HepG2 (cell line): ENCODE results near the gene PSME3IP1. TPM values are rescaled to one million over a fixed set of nuclear protein-coding genes. Genes with fewer than 3 reads are reported as not detected.

Experiments used
- ATAC-seq: fragments of 200-7000 bp; cut with Tn5 transposase; 3 replicates; pipeline ENCODE4 v1.9.1; 2020; ENCODE audit warnings: mild to moderate bottlenecking, moderate library complexity
- BruUV-seq: library from RNA; stranded (reverse); fragments of 400-500 nt; replicated peaks from 2 replicates; lab custom pipeline; 2021; lab: Mats Ljungman, UMichigan
- CTCF ChIA-PET: fragments of 300-600 bp; formaldehyde crosslinking; extraction: SDS; loops from one replicate; lab custom pipeline; 2021; ENCODE audit warnings: low total read pairs, inconsistent platforms, low intra/inter-chr PET ratio; lab: Yijun Ruan, JAX
- POLR2A ChIA-PET: fragments of 350-600 bp; sonication (Branson Sonifier 250); formaldehyde crosslinking; loops from one replicate; lab custom pipeline; 2020; ENCODE audit warnings: antibody characterized with exemption, inconsistent platforms; lab: Yijun Ruan, JAX
- DNase-seq: peaks from one replicate; pipeline ENCODE4 v3.0.0-alpha.2; 2015; ENCODE audit warnings: low spot score
- FAIRE-seq: peaks from 3 replicates; lab custom pipeline; 2011; peaks lifted over from hg19 to GRCh38; lab: Jason Lieb, UNC
- H2AFZ ChIP-seq: one replicate; pipeline ENCODE4 v1.6.1; 2011; ENCODE audit warnings: low read length, inconsistent platforms
- H3K27ac ChIP-seq: fragments of 300-600 bp; 3 replicates; pipeline ENCODE4 v1.8.0; 2011; ENCODE audit warnings: mixed run types, mild to moderate bottlenecking, mixed read lengths, low read length, inconsistent platforms; ENCODE audit not compliant: insufficient read depth; ENCODE audit errors: extremely low read length
- H3K27me3 ChIP-seq, 2 experiments: fragments of 200-600 bp in 1 of 2; 2 replicates in 1 of 2; 3 replicates in 1 of 2; pipeline versions ENCODE4 v1.6.0 to v1.8.0; 2011; ENCODE audit warnings: low read length in 2 of 2, mild to moderate bottlenecking in 2 of 2, moderate library complexity in 2 of 2, inconsistent platforms in 1 of 2; ENCODE audit not compliant: insufficient read depth in 2 of 2, control insufficient read depth in 1 of 2
- H3K36me3 ChIP-seq, 2 experiments: fragments of 200-600 bp in 1 of 2; replicated peaks in 1 of 2; 2 replicates in 1 of 2; 3 replicates in 1 of 2; pipeline versions ENCODE4 v1.5.1 to v1.8.0; 2011; ENCODE audit warnings: low read length in 2 of 2, inconsistent platforms in 1 of 2; ENCODE audit not compliant: insufficient read depth in 2 of 2, control insufficient read depth in 1 of 2
- H3K4me1 ChIP-seq: 2 replicates; pipeline ENCODE4 v1.5.1; 2012; ENCODE audit warnings: low read length, inconsistent platforms; ENCODE audit not compliant: insufficient read depth
- H3K4me2 ChIP-seq: 2 replicates; pipeline ENCODE4 v1.6.0; 2011; ENCODE audit warnings: low read depth, low read length, inconsistent platforms
- H3K4me3 ChIP-seq, 3 experiments: fragments of 200-600 bp in 1 of 3; sonication (generic), shearing (Covaris generic) in 1 of 3; replicated peaks in 1 of 3; 2 replicates each; pipeline ENCODE4 v1.5.1; 2011 to 2016; ENCODE audit warnings: low read length in 3 of 3, inconsistent platforms in 2 of 3, low read depth in 2 of 3, mild to moderate bottlenecking in 2 of 3, control low read depth in 1 of 3, mixed read lengths in 1 of 3; ENCODE audit not compliant: insufficient read depth in 1 of 3
- H3K79me2 ChIP-seq: one replicate; pipeline ENCODE4 v1.6.1; 2011; ENCODE audit warnings: low read length, inconsistent platforms; ENCODE audit not compliant: insufficient read depth
- H3K9ac ChIP-seq: 2 replicates; pipeline ENCODE4 v1.6.0; 2011; ENCODE audit warnings: mild to moderate bottlenecking, low read depth, low read length, inconsistent platforms; ENCODE audit not compliant: insufficient read depth
- H3K9me3 ChIP-seq: 2 replicates; pipeline ENCODE4 v1.5.1; 2012; ENCODE audit warnings: mild to moderate bottlenecking, low read length
- H4K20me1 ChIP-seq: 2 replicates; pipeline ENCODE4 v1.6.0; 2011; ENCODE audit warnings: inconsistent platforms, mild to moderate bottlenecking, low read length, moderate library complexity; ENCODE audit not compliant: insufficient read depth
- CENPBD1 ChIP-seq: sonication (generic); formaldehyde crosslinking; IDR thresholded peaks from 2 replicates; pipeline ENCODE4 v1.8.0; 2022; ENCODE audit warnings: missing genetic modification reagents, low read depth, mild to moderate bottlenecking, borderline replicate concordance
- DMTF1 ChIP-seq: sonication (generic); formaldehyde crosslinking; IDR thresholded peaks from 2 replicates; pipeline ENCODE4 v1.4.0; 2020; ENCODE audit warnings: mild to moderate bottlenecking, missing genetic modification reagents
- FOXP1 ChIP-seq, 2 experiments: fragments of 450-650 bp in 1 of 2; IDR thresholded peaks; 2 replicates each; pipeline ENCODE4 v1.6.1; 2017 to 2018; ENCODE audit warnings: antibody characterized with exemption in 1 of 2
- HNRNPLL ChIP-seq: fragments of 200-400 bp; formaldehyde crosslinking; IDR thresholded peaks from 2 replicates; pipeline ENCODE4 v1.6.1; 2017; ENCODE audit warnings: mild to moderate bottlenecking, low read depth, low read length; ENCODE audit not compliant: poor library complexity, severe bottlenecking
- MXD3 ChIP-seq: IDR thresholded peaks from 2 replicates; pipeline ENCODE4 v1.6.1; 2016; ENCODE audit warnings: mild to moderate bottlenecking, missing biosample characterization, missing genetic modification reagents
- PAF1 ChIP-seq: IDR thresholded peaks from 2 replicates; pipeline ENCODE4 v1.6.1; 2016; ENCODE audit warnings: missing genetic modification reagents, missing compliant biosample characterization
- RXRA ChIP-seq: sonication (generic); formaldehyde crosslinking; IDR thresholded peaks from 2 replicates; pipeline ENCODE4 v1.5.1; 2020; ENCODE audit warnings: missing genetic modification reagents
- TCF7L2 ChIP-seq: IDR thresholded peaks from 2 replicates; pipeline ENCODE4 v1.6.1; 2011; ENCODE audit warnings: mild to moderate bottlenecking, low read depth, low read length, moderate library complexity
- ZNF282 ChIP-seq: fragments of 450-650 bp; IDR thresholded peaks from 2 replicates; pipeline ENCODE4 v1.6.1; 2018; ENCODE audit not compliant: partially characterized antibody
- ZNF737 ChIP-seq: sonication (generic); formaldehyde crosslinking; IDR thresholded peaks from 2 replicates; pipeline ENCODE4 v1.5.0; 2020; ENCODE audit warnings: missing genetic modification reagents, mild to moderate bottlenecking, borderline replicate concordance
- ZNF891 ChIP-seq: sonication (generic); formaldehyde crosslinking; IDR thresholded peaks from 2 replicates; pipeline ENCODE4 v1.5.0; 2020; ENCODE audit warnings: mild to moderate bottlenecking, missing genetic modification reagents
- WGBS: methylation state at CpG from one replicate; pipeline ENCODE4 v1.1.6; 2017; ENCODE audit warnings: low lambda C conversion rate; 5-methylcytosine and 5-hydroxymethylcytosine counted together
- in situ Hi-C: cut with HindIII; loops from 2 replicates; pipeline ENCODE4 v1.10.0; 2017; ENCODE audit warnings: low pct_unique_long_range_greater_than_20kb; ENCODE audit not compliant: extremely low pct_ligation_motif_present
- intact Hi-C: fragments of 100-400 bp; cut with micrococcal nuclease; formaldehyde crosslinking; loops from one replicate; pipeline ENCODE4 v1.10.0; 2022; ENCODE audit not compliant: unreplicated experiment
- polyA plus RNA-seq, 8 experiments: library from polyadenylated mRNA; depleted of rRNA in 3 of 8; stranded (reverse) in 7 of 8; unstranded in 1 of 8; fragments of >200 nt; fragmentation: Illumina TruSeq in 4 of 8; extraction: Trizol in 4 of 8; gene quantifications; 2 replicates each; pipeline versions ENCODE4 v1.2.1 to v1.2.3, GENCODE V29; 2011 to 2016; ENCODE audit warnings: low read depth in 4 of 8, missing spikeins in 1 of 8, mixed read lengths in 1 of 8; ENCODE audit not compliant: insufficient read depth in 1 of 8
- total RNA-seq, 5 experiments: library from RNA; depleted of rRNA; stranded (reverse); fragments of >200 nt; fragmentation: Illumina TruSeq; extraction: Trizol; gene quantifications; 2 replicates each; pipeline ENCODE4 v1.2.3, GENCODE V29; 2016; ENCODE audit warnings: low read depth in 1 of 5
- TF ChIP-seq, protein P1 (sequence below): sonication (generic); formaldehyde crosslinking; IDR thresholded peaks from 2 replicates; pipeline ENCODE4 v1.8.0; 2022; ENCODE audit warnings: missing genetic modification reagents, mild to moderate bottlenecking, moderate library complexity, borderline replicate concordance
- TF ChIP-seq, protein P2 (sequence below): sonication (generic); formaldehyde crosslinking; IDR thresholded peaks from 2 replicates; pipeline ENCODE4 v1.9.0; 2021; ENCODE audit warnings: mild to moderate bottlenecking, missing genetic modification reagents

Gene PSME3IP1
- total and polyA plus RNA-seq, 2 of the 13 experiments (the other 11 are each of a cell fraction or from before 2014, with no cell fraction given) = 90.8 to 99.8 TPM

DNA sequence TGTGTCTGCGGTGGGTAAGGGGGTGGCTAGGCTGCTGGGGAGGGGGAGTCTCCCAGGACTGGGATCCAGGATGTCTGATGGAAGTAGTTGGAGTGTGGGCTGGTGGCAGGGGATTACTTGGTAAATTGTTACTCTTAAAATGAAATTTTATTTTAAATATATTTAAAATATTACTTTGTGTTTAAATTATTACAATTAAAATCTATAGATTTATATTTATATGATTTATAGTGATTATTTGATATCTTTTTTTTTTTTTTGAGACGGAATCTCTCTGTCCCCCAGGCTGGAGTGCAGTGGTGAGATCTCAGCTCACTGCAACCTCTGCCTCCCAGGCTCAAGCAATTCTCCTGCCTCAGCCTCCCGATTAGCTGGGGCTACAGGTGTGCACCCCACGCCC, 74.9 kb downstream of the PSME3IP1 start:
- in situ Hi-C loops (no loop called here), intact Hi-C loops (no loop called here)
- DNase-seq (no peak), ATAC-seq (no peak), FAIRE-seq (no peak)
- no peaks in the 10 kb centered on the region for H3K36me3 ChIP-seq
- H3K27ac ChIP-seq = no peak overlapping the region
- no peaks in the 10 kb centered on the region; a peak in 1 of 5 replicates for H3K27me3 ChIP-seq
- no peaks in the 10 kb centered on the region for H3K9me3 ChIP-seq
- no peak overlapping the region for H3K4me2 ChIP-seq
- no peak overlapping the region for H2AFZ ChIP-seq
- 93% methylated on average over 4 of the region's 4 CpGs for WGBS
- H3K4me3 ChIP-seq = no peak overlapping the region
- no peaks in the 10 kb centered on the region for H3K79me2 ChIP-seq
- H4K20me1 ChIP-seq = no peaks in the 10 kb centered on the region
- POLR2A ChIA-PET = no interaction called here
- H3K9ac ChIP-seq = no peak overlapping the region
- no peaks in the 10 kb centered on the region for H3K4me1 ChIP-seq
- BruUV-seq = no TSS peak
- CTCF ChIA-PET = no interaction called here
- TF ChIP-seq FOXP1 (IDR thresholded peaks at IDR 0.05) (no peak), FOXP1 (CRISPR knock-in tag; IDR thresholded peaks at IDR 0.05) (no peak), TCF7L2 (no peak), PAF1 (CRISPR knock-in tag) (no peak), RXRA (CRISPR knock-in tag) (no peak), ZNF891 (no peak), CENPBD1 (no peak), DMTF1 (no peak), ZNF737 (CRISPR knock-in tag) (no peak), MXD3 (CRISPR knock-in tag) (no peak), ZNF282 (no peak), HNRNPLL (no peak)
- TF ChIP-seq, protein P1, sequence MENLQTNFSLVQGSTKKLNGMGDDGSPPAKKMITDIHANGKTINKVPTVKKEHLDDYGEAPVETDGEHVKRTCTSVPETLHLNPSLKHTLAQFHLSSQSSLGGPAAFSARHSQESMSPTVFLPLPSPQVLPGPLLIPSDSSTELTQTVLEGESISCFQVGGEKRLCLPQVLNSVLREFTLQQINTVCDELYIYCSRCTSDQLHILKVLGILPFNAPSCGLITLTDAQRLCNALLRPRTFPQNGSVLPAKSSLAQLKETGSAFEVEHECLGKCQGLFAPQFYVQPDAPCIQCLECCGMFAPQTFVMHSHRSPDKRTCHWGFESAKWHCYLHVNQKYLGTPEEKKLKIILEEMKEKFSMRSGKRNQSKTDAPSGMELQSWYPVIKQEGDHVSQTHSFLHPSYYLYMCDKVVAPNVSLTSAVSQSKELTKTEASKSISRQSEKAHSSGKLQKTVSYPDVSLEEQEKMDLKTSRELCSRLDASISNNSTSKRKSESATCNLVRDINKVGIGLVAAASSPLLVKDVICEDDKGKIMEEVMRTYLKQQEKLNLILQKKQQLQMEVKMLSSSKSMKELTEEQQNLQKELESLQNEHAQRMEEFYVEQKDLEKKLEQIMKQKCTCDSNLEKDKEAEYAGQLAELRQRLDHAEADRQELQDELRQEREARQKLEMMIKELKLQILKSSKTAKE (CRISPR knock-in tag) = no peak
- TF ChIP-seq, protein P2, sequence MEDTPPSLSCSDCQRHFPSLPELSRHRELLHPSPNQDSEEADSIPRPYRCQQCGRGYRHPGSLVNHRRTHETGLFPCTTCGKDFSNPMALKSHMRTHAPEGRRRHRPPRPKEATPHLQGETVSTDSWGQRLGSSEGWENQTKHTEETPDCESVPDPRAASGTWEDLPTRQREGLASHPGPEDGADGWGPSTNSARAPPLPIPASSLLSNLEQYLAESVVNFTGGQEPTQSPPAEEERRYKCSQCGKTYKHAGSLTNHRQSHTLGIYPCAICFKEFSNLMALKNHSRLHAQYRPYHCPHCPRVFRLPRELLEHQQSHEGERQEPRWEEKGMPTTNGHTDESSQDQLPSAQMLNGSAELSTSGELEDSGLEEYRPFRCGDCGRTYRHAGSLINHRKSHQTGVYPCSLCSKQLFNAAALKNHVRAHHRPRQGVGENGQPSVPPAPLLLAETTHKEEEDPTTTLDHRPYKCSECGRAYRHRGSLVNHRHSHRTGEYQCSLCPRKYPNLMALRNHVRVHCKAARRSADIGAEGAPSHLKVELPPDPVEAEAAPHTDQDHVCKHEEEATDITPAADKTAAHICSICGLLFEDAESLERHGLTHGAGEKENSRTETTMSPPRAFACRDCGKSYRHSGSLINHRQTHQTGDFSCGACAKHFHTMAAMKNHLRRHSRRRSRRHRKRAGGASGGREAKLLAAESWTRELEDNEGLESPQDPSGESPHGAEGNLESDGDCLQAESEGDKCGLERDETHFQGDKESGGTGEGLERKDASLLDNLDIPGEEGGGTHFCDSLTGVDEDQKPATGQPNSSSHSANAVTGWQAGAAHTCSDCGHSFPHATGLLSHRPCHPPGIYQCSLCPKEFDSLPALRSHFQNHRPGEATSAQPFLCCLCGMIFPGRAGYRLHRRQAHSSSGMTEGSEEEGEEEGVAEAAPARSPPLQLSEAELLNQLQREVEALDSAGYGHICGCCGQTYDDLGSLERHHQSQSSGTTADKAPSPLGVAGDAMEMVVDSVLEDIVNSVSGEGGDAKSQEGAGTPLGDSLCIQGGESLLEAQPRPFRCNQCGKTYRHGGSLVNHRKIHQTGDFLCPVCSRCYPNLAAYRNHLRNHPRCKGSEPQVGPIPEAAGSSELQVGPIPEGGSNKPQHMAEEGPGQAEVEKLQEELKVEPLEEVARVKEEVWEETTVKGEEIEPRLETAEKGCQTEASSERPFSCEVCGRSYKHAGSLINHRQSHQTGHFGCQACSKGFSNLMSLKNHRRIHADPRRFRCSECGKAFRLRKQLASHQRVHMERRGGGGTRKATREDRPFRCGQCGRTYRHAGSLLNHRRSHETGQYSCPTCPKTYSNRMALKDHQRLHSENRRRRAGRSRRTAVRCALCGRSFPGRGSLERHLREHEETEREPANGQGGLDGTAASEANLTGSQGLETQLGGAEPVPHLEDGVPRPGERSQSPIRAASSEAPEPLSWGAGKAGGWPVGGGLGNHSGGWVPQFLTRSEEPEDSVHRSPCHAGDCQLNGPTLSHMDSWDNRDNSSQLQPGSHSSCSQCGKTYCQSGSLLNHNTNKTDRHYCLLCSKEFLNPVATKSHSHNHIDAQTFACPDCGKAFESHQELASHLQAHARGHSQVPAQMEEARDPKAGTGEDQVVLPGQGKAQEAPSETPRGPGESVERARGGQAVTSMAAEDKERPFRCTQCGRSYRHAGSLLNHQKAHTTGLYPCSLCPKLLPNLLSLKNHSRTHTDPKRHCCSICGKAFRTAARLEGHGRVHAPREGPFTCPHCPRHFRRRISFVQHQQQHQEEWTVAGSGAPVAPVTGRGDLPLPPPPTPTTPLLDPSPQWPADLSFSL (CRISPR knock-in tag) = no peak
